Right kidney (tissue), 1 donor: ENCODE measurements around the gene TPSB2.
A peak's percentile ranks its signal among the peaks of the same experiment; 100 is the strongest.

Source experiments
- DNase-seq: peaks from one replicate; pipeline ENCODE4 v3.0.0-alpha.2; 2016

The TPSB2 gene

DNA sequence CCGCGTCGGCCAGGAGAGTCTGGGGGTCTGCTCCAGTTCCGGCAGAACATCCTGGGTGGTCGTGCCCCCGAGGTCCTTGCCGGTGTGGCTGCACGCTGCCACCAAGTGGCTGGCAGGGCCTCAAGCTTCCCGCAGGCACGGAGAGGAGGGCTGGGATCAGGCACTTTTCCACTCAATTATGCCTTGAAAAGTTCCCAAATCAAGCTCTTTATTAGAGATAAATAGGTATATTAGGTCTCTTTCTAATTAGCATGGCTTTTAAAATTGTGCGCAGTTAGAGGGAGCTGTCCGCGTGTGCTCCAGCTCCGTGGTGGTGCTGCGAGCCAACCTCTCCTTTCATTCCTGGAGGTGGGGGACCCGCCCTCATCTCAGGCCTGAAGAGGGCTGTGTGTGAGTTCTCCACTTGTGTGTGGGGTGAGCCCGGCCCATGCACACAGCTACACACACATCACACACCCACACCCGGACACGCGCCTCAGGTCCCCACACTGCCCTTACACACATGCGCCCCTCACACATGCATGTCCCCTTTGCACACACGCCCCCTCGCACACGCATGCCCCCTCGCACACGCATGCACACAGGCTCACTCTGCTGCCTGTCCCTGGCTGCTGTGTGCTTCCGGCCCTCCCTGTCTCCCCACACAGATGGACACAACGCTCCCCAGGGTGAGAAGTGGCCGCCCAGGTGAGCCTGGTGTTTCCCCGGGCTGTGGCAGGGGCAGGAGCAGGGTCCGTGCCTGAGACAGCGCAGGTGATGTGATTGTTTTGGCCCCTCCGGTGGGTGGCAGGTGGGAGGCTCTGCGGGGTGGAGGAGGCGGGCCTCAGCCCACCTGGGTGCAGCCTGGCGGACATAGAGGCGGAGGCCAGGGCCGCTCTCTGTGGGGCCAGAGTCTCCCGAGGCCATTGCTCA, 48.3 kb downstream of the TPSB2 start:
- DNase-seq, result peak; percentile 76

DNA sequence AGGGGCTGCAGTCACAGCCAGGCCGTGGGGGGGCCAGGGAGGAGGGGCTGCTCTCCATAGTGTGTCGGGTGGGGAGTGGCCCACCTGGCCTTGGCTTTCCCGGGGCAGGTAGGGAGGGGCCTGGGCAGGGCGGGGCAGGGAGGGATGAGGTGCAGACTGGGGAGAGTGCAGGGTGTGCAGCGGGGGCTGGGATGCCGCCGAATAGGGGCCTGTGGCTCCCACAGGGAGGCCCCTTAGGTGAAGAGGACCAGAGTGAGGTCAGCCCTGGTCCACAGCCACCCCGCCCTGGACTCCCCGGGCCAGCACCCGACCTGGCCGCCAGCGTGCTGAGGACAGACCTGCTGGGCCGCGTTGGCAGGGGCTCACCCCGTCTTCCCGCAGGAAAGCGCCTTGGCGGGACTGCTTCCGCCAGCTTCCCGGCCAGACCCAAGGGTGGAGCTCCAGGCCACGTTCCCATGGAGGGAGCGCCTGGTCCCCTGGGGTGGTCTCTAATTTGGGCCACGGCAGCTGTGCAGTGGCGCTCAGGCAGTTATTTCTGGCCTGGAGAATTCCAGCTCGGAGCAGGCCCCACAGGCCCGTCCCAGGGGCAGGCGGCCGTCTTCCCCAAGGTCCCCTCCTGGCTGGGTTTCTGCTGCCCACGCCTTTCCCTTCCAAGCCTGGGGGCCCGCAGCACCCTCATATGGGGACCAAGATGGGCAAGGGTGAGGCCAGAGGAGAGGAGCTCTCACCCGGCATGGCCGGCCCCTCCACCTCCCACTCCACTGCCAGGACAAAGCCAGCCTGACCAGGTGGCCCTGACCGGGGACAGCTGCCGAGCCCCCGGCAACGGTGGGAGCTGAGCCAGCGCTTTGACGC, 49.2 kb downstream of the TPSB2 start:
- DNase-seq, result no peak
